ENCODE measurements around the gene NLRC5.

NLRC5 gene, protein sequence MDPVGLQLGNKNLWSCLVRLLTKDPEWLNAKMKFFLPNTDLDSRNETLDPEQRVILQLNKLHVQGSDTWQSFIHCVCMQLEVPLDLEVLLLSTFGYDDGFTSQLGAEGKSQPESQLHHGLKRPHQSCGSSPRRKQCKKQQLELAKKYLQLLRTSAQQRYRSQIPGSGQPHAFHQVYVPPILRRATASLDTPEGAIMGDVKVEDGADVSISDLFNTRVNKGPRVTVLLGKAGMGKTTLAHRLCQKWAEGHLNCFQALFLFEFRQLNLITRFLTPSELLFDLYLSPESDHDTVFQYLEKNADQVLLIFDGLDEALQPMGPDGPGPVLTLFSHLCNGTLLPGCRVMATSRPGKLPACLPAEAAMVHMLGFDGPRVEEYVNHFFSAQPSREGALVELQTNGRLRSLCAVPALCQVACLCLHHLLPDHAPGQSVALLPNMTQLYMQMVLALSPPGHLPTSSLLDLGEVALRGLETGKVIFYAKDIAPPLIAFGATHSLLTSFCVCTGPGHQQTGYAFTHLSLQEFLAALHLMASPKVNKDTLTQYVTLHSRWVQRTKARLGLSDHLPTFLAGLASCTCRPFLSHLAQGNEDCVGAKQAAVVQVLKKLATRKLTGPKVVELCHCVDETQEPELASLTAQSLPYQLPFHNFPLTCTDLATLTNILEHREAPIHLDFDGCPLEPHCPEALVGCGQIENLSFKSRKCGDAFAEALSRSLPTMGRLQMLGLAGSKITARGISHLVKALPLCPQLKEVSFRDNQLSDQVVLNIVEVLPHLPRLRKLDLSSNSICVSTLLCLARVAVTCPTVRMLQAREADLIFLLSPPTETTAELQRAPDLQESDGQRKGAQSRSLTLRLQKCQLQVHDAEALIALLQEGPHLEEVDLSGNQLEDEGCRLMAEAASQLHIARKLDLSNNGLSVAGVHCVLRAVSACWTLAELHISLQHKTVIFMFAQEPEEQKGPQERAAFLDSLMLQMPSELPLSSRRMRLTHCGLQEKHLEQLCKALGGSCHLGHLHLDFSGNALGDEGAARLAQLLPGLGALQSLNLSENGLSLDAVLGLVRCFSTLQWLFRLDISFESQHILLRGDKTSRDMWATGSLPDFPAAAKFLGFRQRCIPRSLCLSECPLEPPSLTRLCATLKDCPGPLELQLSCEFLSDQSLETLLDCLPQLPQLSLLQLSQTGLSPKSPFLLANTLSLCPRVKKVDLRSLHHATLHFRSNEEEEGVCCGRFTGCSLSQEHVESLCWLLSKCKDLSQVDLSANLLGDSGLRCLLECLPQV (N-terminal part only)

DNA sequence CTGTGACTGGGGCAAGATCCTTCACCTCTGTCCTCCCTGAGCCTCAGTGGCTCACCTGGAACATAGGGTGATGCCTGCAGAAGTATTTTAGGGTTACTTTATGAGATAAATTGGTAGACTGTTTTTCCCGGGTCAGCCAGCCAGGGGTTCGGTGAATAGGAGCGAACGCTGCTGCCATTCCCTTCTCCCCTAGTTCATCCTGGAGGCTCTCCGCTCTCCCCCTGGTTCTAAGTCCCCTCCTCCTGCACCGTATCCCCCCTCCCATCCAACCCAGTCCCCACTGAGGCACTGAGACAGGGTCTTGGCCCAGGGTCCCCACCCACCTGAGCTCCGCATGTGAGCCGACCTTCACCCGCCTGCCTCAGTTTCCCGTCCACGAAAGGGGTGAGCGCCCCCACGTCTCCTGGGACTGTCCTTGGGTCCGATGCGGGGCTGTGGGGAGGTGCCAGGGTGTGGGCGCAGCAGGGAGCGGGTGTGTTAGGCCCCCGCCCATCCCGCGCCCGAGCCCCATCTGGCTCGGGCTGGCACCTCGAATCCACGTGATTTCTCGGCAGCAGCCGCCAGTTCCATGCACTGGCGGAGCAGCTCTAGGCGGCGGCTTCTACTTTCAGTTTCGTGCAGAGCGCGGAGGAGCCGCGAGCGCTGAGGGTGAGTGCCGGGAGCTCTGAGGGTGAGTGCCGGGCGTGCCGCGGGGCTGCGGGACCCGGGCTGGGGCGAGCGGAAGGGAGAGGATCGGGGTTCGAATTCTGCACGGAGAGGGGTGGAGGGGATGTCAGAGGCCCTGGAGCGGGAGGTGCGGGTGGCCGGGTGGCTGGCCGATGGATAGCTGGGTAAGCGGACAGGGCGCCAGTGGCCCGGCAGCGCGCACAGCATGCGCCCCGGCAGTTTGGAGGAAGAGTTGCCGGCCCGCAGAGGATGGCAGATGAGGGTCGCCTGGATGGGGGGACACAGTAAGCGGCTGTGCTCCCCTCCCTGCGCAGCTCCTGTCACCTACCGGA is at the start of gene NLRC5:
NLRC5 (plus strand) TSS at position 610 of the 998 bp plus-strand sequence. CDS start 31,156 bp downstream, outside the sequence.
- DNase-seq: peak; percentile 61

DNA sequence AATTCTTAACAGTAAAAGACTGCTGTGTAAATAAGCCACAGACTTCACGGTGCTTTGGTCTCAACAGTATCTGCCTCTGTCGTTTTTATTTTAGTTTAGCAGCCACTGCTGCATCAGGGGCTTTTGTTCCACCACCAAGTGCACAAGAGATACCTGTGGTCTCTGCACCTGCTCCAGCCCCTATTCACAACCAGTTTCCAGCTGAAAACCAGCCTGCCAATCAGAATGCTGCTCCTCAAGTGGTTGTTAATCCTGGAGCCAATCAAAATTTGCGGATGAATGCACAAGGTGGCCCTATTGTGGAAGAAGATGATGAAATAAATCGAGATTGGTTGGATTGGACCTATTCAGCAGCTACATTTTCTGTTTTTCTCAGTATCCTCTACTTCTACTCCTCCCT is 49.6 kb upstream of the NLRC5 start:
- peak; percentile 88 for DNase-seq

DNA sequence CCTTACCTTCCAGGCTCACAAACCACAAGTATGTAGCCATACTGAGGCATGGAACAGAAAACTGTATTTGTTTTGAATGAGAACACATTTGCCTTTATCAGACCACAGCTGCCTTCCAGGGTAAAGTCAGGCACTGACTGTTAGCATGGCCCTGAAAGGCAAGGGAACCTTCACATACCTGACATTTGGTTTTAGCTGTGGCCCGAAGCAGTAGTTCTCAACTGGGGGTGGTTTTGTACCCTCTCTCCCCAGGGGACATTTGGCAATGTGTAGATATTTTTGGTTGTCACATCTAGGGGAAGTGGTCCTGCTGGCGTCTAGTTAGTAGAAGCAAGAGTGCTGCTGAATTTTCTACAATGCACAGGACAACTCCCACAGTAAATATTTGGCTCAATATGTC is 48.3 kb upstream of the NLRC5 start:
- no peak for DNase-seq

DNA sequence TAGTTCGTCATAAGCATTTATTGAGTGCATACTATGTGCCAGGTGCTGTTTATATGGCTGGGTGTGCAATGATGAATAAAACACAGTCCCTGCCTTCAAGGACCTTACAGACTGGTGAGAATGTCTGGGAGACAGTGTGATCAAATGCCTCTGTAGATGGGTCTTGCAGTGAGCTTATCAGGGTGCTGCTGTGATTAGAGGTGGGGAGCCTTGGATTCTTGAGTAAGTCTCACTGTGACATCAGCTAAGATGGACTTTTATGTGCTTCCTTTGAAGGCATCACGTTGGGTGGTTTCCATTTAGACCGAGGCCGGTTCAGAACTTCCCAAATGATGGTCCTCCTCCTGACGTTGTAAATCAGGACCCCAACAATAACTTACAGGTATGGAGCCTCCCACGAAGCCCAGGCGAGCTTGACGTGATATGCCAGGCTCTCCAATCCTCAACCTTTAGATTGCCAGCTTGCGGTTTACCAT is 47.5 kb upstream of the NLRC5 start:
- no peak for DNase-seq

DNA sequence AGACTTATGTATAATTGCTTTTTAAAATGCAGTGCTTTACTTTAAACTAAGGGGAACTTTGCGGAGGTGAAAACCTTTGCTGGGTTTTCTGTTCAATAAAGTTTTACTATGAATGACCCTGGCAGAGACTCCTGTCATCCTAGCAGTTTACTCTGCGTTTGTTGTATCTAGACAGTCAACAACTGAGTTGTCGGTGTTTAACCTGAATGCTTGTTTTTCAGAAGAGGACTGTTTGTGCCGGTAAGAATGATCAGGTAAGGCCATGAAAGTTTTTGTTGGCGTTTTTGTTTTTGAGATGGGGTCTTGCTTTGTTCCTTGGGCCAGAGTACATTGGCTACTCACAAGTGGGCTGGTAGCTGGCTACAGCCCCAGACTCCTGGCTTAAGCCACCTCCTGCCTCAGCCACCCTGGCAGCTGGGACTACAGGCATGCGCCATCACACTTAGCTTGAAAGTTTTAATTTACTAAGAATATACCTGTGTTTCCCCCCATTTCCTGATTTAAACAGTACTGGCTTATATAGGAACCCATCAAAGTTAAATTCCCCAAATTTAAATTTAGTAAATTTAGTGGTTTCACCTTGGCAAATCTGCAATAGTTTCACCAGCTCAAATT is 45.5 kb upstream of the NLRC5 start:
- no peak for DNase-seq

DNA sequence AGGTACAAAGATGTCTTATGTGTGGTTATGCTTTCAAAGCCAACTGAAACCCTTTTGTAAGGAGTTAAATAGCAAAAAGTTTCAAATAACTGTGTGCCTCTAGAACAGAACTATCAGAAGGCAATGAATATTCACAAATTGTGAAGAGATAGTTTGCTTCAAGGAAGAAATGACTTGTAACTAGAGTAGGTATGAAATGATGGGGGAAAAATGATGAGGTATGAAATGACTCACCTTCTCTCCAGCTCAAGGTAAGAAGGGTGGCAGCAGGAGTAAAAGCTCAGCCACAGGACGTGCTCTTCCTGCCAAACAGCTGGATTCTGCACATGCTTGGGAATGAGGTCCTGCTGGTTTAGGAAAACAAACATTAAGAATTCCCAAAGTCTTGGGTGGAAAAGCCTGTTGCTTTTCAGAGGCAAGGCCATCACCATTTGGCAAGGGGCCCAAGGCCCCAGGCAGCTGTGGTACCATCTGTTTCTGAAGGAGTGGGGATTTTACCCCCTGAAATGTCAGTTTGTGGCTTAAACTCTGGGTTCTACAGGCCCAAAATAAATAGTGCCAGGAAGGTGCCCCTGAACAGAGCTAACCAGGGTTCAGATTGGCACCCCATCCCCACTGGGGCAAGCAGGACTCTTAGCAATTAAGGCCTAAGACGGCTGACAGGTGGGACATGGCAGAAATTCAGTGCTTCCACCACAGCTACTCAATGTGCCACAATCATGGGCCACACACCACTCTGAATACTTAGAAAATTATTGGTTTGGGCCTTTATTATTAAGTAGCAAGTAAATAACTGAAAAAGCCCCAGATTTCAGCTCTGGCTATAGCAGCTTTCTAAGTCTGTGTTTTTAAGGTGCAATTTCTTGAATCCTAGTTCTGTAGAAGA is 44.2 kb upstream of the NLRC5 start:
- DNase-seq: no peak

DNA sequence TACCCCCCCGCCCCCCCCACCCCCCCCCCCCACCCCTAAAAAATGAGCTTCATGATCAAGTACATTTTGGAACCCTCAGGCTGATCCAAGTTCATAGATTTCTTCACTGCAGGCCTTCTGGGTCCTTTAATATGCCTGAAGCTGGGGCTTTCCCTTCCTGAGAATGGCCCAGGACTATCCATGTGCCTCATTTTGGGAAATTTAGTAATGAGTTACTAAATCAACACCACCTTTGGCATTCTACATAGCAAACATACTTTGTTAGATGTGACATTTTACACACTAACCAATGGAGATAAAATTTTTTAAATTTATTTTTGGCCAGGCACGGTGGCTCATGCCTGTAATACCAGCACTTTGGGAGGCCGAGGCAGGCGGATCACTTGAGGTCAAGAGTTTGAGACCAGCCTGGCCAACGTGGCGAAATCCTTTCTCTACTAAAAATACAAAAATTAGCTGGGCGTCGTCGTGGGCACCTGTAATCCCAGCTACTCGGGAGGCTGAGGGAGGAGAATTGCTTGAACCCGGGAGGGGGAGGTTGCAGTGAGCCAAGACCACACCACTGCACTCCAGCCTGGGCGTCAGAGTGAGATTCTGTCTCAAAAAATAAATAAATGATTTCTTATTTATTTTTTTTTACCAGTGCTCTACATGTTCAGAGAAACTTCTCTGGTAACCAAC is 43.4 kb upstream of the NLRC5 start:
- no peak for DNase-seq

DNA sequence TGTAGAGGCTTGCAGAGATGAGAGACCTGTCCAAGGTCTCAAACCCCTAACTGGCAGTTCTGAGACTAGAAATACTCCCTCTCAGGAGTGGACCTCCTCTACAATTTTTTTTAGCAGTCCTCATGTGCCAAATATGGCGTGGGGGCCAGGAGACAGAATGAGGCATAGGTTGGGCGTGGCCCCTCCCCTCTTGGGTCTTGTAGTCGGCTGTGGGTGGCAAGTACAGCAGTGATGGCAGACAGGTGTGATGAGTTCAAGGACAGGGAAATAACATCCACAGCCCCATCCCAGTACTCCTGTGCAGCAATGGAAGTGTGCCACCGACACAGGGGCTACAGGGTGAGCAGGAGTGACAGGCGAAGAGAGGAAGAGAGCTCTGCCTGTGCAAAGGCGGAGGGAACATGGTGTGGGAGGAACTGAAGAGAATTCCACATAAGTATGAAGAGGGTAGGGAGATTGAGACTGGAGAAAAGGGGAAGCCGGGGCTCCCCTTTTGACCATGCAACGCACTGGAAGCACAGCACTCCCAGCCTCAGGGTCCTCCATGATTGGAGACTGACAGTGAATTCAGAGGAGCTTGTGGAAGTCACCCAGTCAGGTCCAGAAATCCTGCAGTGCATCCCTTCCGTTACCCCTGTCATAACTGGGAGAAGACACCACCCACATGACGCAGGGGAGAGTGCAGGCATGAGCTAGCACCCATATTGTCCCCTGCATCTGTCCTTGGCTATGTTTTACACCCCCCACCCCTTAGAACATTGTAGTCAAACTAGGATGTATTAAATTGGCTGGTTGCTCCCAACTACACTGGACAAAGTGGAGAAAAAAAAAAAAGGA is 42.4 kb upstream of the NLRC5 start:
- DNase-seq: no peak

DNA sequence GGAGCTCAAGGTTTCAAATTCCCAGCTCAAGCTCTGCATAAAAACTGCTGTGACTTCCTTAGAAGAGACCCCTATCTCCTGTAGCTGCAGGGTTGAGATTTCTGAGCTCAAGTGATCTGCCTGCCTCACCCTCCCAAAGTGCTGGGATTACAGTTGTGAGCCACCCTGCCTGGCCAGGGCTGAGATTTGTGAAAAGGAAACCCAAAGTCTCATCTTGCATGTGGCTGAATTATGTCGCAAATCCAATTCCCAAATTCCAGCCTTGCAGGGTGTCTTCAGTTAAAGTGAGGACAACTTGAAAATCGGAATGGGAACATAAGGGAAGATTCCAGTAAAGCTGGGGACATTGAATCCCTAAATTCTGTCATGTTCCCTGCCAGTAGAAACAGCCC is 41.8 kb upstream of the NLRC5 start:
- DNase-seq: no peak

DNA sequence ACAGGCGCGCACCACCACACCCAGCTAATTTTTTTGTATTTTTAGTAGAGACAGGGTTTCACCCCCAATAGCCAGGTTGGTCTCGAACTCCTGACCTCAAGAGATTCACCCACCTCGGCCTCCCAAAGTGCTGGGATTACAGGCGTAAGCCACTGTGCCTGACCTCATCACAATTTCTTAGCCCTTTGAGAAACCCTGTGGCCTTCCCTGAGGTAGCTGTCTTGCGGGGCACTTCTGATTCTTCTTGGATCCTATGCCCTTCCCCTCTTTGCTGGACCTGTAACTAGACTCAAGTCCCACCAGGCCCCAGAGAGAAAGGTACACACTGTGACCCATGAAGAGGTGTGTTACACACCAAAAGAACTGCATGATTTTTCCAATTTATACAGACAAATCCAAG is 41.1 kb upstream of the NLRC5 start:
- no peak for DNase-seq

DNA sequence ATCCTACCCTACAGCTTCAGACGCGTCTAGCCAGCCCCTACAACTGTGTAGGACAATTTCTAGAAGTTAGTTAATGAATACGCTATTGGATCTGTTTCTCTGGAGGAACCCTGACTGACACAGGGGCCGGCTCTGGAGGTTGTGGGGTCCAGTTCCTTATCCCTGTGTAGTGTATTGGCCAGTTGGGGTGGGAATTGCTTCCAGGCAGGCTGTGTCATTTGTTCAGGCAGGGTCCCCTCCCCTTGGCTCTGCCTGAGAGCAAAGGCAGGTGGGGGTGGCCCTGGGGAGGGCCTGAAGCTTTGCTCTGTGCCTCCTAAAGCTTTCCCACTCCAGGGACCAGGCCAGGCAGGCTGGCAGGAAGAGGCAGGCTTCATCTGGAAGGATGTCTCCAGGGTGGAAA is 39.3 kb upstream of the NLRC5 start:
- no peak for DNase-seq

DNA sequence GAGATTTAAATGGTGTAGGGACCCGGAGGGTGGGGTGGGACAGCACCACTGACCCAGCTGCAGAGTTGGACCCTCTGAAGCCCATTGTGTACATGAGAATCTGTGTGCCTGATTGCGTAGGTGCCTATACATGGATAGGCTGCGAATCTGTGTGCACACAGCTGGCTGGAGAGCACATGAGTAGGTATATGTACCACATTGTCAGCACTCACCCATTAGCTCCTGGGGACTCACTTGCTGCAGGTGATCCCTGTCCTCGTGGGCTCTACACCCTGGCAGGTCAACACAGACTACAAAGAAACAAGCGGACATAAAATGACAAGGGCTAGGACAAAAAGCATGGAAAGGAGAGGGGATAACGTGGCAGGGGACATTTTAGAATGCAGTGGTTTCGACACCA is 38.9 kb upstream of the NLRC5 start:
- no peak for DNase-seq

DNA sequence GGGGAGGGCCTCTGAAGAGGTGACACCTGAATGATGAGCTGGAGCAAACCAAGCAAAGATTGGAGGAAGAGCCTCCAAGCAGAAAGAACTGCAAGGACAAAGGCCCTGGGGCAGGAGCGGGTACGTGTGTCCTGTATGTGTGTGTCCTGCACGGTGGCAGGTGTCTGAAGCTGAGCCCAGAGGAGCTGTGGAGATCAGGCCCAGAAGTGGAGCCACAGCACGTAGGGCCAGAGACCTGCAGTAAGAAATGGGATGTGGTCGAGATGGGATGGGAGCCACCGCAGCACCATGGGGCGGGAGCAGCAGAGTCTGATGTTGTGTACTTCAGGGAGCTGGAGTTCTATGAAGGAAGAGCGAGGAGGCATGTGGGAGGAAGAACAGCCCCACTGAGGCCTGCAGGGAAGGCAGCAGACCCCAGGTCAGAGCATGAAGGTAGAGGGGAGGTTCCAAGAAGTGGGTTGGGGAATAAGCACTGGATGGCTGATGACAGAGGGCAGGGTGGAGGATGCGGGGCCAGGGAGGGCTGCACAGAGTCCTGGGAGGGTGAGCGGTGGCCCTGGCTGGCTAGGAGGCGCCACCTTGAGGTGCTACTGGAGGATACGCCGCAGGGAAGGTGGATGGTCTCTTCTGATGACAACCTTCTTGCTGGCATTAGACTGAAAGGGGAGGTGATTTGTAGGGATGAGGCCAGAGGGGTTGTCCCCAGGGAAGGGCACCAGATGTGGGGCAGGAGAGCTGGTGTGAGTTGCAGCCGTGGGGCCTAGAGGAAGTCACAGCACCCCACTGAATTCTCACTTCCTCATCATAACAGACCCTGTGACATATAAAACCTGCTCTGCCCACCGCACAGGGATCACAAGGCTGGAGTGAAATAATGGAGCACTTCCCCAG is 38.2 kb upstream of the NLRC5 start:
- peak; percentile 11 for DNase-seq

DNA sequence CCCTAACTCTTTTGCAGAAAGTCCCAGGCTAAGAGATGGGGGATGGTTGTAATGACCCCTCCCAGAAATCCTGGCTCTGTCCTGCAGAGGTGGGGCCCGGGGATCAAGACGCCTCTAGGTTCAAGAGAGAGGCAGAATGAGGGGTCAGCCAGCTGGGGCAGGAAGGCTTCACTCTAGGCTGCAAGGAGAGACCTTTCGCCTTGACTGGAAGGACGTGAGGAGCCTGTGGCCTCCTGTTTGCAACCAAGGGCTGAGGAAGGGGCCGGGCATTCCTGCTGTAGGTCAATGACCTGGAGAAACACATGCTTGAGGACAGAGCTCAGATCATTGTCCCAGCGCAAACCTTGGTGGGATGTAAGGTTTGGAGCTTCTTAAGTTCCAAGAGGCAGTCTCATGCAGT is 36.4 kb upstream of the NLRC5 start:
- no peak for DNase-seq

DNA sequence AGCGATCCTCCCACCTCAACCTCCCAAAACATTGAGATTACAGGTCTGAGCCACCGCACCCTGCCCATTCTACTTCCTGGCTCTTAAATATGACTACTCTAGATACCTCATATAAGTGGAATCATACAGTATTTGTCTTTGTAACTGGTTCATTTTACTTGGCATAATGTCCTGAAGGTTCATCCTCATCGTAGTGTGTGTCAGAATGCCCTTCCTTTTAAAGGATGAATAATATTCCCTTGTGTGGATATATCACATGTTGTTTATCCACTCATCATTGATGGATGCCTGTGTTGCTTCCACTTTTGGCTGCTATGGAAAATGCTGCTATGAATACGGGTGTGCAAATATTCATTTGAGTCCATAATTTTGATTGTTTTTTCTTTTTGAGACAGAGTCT is 33.3 kb upstream of the NLRC5 start:
- DNase-seq: no peak

DNA sequence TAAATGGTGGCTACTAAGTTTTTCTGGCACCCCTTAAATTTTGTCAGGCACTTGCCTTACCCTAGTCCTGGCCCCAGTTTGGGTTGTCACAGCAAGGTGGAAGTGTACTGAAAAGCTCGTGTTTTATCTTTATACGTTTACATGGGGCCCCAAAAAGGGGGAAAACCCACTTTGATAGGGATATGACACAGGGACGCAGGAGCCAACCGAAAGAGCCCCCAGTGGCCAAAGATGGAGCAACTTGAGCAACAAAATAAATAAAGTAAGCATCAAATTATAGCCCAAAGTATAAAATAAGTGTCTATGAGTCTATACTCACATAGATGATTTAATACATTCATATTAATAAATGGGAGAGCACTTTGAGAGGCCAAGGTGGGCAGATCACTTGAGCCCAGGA is 32.6 kb upstream of the NLRC5 start:
- DNase-seq: no peak

DNA sequence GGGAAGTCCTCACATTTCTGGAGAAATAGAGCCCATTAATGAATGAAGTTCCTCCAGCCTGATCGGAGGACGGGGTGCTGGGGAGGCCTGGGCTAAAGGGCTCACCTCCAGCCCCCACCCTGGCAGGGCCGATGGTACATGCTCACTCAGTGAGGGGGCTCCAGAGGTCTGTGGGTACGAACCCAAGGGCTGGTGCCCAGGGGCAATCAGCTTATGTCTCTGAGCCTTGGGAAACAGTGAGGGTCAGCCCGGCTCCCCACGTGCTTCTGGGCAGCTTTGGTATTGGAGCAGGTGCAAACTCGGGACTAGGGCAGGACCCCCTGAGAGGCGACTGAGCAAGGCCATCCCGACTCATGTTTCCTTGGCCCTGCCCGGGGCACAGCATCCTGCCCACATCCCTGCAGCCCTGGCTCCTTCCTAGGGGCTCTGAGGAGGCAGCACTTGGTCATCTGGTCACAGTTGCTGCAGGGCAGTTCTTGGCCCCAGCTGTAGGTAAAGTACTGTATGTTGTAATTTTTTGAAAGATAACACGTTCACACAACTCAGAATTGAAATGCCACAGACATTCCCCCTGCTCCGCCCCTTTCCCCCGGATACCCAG is 28.6 kb upstream of the NLRC5 start:
- no peak for DNase-seq

All from NCI-H345 (cell line).